Heart left ventricle (tissue), 16 donors: ENCODE measurements around the gene DRD4. TPM values are rescaled to one million over a fixed set of nuclear protein-coding genes. Genes with fewer than 3 reads are reported as not detected.

Experiments
- ATAC-seq, 4 donors: fragments of 200-7000 bp; cut with Tn5 transposase; one replicate each; pipeline ENCODE4 v1.9.1; 2020 to 2022; ENCODE audit warnings: moderate library complexity in 4 of 4, mild to moderate bottlenecking in 3 of 4, moderate number of reproducible peaks in 1 of 4
- DNase-seq, 5 donors: peaks; one replicate each; pipeline ENCODE4 v3.0.0-alpha.2; 2020
- H3K27ac ChIP-seq, 12 donors: fragments of 200-600 bp; sonication (generic) in 4 of 12; one replicate each; pipeline versions ENCODE4 v1.5.0 to v1.8.0; 2016 to 2022; ENCODE audit warnings: mild to moderate bottlenecking in 2 of 12
- H3K27me3 ChIP-seq, 9 donors: fragments of 200-600 bp; sonication (generic) in 2 of 9; one replicate each; pipeline versions ENCODE4 v1.5.1 to v1.8.0; 2016 to 2022; ENCODE audit warnings: mild to moderate bottlenecking in 3 of 9
- H3K36me3 ChIP-seq, 9 donors: fragments of 200-600 bp; sonication (generic) in 2 of 9; one replicate each; pipeline versions ENCODE4 v1.5.0 to v1.8.0; 2018 to 2022; ENCODE audit warnings: mild to moderate bottlenecking in 2 of 9
- H3K4me1 ChIP-seq, 12 donors: fragments of 200-600 bp; sonication (generic) in 4 of 12; one replicate each; pipeline versions ENCODE4 v1.5.0 to v1.8.0; 2016 to 2022; ENCODE audit warnings: mild to moderate bottlenecking in 3 of 12
- H3K4me3 ChIP-seq, 12 donors: fragments of 200-600 bp; sonication (generic) in 4 of 12; one replicate each; pipeline versions ENCODE4 v1.5.0 to v1.8.0; 2017 to 2022; ENCODE audit warnings: mild to moderate bottlenecking in 9 of 12, moderate library complexity in 4 of 12
- H3K9me3 ChIP-seq, 12 donors: fragments of 200-600 bp; sonication (generic) in 4 of 12; one replicate each; pipeline versions ENCODE4 v1.5.0 to v1.8.0; 2016 to 2022; ENCODE audit warnings: mild to moderate bottlenecking in 1 of 12
- POLR2A ChIP-seq, 2 donors: fragments of 450-650 bp; IDR thresholded peaks; one replicate each; pipeline ENCODE4 v1.6.1; 2017; ENCODE audit warnings: antibody characterized with exemption in 2 of 2, mild to moderate bottlenecking in 2 of 2, moderate library complexity in 2 of 2
- WGBS, 4 donors: extraction: QIAGEN DNeasy Blood & Tissue Kit in 2 of 4; methylation state at CpG; one replicate each; pipeline versions ENCODE4 v1.1.5 to v1.1.7; 2013 to 2018; 5-methylcytosine and 5-hydroxymethylcytosine counted together
- intact Hi-C, 10 donors: fragments of 100-400 bp; cut with DNase I; formaldehyde crosslinking; loops; one replicate each; pipeline versions ENCODE4 v1.11.1 to v1.14.2; 2022
- polyA plus RNA-seq, 2 donors: library from polyadenylated mRNA; stranded (reverse); fragments of 200-250 nt; gene quantifications; one replicate each; pipeline ENCODE4 v1.2.3, GENCODE V29; 2013
- total RNA-seq, 9 donors: library from RNA; depleted of rRNA in 2 of 9; stranded (reverse); fragments of >200 nt in 2 of 9; fragmentation: NEBNext Ultra II Directional in 3 of 9; extraction: Animal tissue kit (Norgen Biotek cat#: 25700) in 3 of 9; gene quantifications; one replicate each; pipeline versions ENCODE4 v1.1.0 to v1.2.4, GENCODE V29; 2016 to 2023
- TF ChIP-seq, protein P1 (sequence below), 12 donors: fragments of 200-600 bp; sonication (generic) in 4 of 12; IDR thresholded peaks; one replicate each; pipeline versions ENCODE4 v1.5.0 to v1.8.0; 2018 to 2022; ENCODE audit warnings: antibody characterized with exemption in 12 of 12, mild to moderate bottlenecking in 5 of 12
- donor health status: ischemic (EF 13 %, LVEDD 7.1; RV severe dilation, severe dysfunction).
- donor health status: healthy with polysubstance abuse.
- donor health status: DM: no; HTN: yes; CAD: no.
- donor health status: DM: no; HTN: no; CAD: no.
- donor health status: ischemic (EF 25% LVEDD 6.9; RV normal size, moderate dysfunction).
- donor health status: ischemic (EF 25% LVEDD 5.7; RV mildly dilated, moderate dysfunction).
- donor health status: healthy.
- donor health status: DM: yes; HTN: yes; CAD: no.
- donor health status: ischemic (EF 35%, LVEDD 5.7; RV mildly dilated, moderate dysfunction).
- donor health status: nonischemic (EF 11% LVEDD 7.7; RV severe dilation, severe dysfunction).
- donor health status: DM: yes; HTN: yes; CAD: no.
- donor health status: PGD.
- donor health status: ischemic (EF 29% LVEDD 5.4; RV normal size, mild dysfunction).
- donor health status: nonischemic (EF 23%, LVEDD 6.1; RV moderate dilation, normal function).

Gene DRD4
- total and polyA plus RNA-seq, 11 donors: 0.07 to 1.0 (median 0.29) TPM; not detected in 4

DNA sequence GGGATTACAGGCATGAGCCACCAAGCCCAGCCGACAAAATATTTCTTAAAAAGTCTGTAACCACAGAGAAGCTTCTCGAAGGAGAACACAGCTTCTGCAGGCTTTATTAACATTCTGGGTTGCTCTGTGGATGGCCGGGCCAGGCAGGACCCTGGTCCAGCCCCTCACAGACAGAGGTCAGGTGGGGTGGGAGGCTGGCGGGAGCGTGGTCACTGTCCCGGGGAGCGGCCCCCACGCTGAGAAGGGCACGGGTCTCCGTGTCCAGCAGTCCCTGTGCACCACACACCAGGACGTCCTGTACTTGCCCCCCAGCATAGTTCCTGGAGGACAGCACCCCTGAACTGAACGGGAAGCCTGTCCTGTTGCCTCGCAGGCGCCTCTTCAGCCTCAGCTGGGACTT is 19.4 kb downstream of the DRD4 start:
- no peaks in the 10 kb centered on the region for H3K4me1 ChIP-seq
- no peak for ATAC-seq
- H3K27ac ChIP-seq: no peak overlapping the region
- H3K27me3 ChIP-seq: no peaks in the 10 kb centered on the region
- no peaks in the 10 kb centered on the region for H3K9me3 ChIP-seq
- DNase-seq: no peak
- WGBS, 4 donors: 89 to 95% (median 93%) methylated on average over 7 to 14 of the region's 14 CpGs
- no peak overlapping the region for H3K4me3 ChIP-seq
- TF ChIP-seq, protein P1, sequence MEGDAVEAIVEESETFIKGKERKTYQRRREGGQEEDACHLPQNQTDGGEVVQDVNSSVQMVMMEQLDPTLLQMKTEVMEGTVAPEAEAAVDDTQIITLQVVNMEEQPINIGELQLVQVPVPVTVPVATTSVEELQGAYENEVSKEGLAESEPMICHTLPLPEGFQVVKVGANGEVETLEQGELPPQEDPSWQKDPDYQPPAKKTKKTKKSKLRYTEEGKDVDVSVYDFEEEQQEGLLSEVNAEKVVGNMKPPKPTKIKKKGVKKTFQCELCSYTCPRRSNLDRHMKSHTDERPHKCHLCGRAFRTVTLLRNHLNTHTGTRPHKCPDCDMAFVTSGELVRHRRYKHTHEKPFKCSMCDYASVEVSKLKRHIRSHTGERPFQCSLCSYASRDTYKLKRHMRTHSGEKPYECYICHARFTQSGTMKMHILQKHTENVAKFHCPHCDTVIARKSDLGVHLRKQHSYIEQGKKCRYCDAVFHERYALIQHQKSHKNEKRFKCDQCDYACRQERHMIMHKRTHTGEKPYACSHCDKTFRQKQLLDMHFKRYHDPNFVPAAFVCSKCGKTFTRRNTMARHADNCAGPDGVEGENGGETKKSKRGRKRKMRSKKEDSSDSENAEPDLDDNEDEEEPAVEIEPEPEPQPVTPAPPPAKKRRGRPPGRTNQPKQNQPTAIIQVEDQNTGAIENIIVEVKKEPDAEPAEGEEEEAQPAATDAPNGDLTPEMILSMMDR (IDR thresholded peaks at IDR 0.05): no peak
- no peak for TF ChIP-seq POLR2A (IDR thresholded peaks at IDR 0.05)
- intact Hi-C loops: no loop called here
- H3K36me3 ChIP-seq: peaks cover 0 to 62% (median 27%) of the 10 kb centered on the region in 9 donors

DNA sequence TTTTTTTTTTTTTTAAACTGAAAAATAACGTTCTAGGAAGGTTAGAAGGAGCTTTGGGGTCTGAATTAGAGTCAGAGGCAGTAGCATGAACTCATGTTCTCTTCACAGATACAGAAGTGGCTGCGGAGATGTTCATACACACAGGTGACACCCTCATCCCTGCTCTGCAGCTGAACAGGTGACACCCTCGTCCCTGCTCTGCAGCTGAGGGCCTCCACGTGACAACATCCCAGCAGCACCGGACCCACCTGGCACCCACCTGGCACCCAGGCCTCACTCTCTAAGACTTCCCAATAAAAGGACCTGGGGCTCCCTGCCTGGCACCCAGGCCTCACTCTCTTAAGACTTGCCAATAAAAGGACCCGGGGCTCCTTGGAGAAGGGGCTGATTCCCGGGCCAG is 19.8 kb downstream of the DRD4 start:
- no peak for DNase-seq
- H3K36me3 ChIP-seq: peaks cover 0 to 60% (median 24%) of the 10 kb centered on the region in 9 donors
- intact Hi-C loops: no loop called here
- H3K9me3 ChIP-seq: no peaks in the 10 kb centered on the region
- H3K27ac ChIP-seq: no peak overlapping the region
- no peaks in the 10 kb centered on the region for H3K4me1 ChIP-seq
- WGBS, 4 donors: 90 to 95% (median 90%) methylated on average over 7 of the region's 7 CpGs
- ATAC-seq: no peak
- no peak overlapping the region for H3K4me3 ChIP-seq
- no peaks in the 10 kb centered on the region for H3K27me3 ChIP-seq
- TF ChIP-seq, protein P1 (IDR thresholded peaks at IDR 0.05): no peak
- no peak for TF ChIP-seq POLR2A (IDR thresholded peaks at IDR 0.05)

GRCh38 chr11:657691-658126 is 20.6 kb downstream of the DRD4 start:
- 87 to 90% (median 89%) methylated on average over 13 to 14 of the region's 14 CpGs for WGBS, 4 donors
- Histone ChIP-seq H3K27me3 (no peaks in the 10 kb centered on the region), H3K4me1 (no peaks in the 10 kb centered on the region), H3K36me3 (peaks cover 0 to 59% (median 24%) of the 10 kb centered on the region in 9 donors), H3K9me3 (no peaks in the 10 kb centered on the region), H3K4me3 (no peak overlapping the region), H3K27ac (no peak overlapping the region)
- intact Hi-C loops: no loop called here
- no peak for DNase-seq
- no peak for ATAC-seq
- TF ChIP-seq, protein P1 (IDR thresholded peaks at IDR 0.05): no peak
- no peak for TF ChIP-seq POLR2A (IDR thresholded peaks at IDR 0.05)

DNA sequence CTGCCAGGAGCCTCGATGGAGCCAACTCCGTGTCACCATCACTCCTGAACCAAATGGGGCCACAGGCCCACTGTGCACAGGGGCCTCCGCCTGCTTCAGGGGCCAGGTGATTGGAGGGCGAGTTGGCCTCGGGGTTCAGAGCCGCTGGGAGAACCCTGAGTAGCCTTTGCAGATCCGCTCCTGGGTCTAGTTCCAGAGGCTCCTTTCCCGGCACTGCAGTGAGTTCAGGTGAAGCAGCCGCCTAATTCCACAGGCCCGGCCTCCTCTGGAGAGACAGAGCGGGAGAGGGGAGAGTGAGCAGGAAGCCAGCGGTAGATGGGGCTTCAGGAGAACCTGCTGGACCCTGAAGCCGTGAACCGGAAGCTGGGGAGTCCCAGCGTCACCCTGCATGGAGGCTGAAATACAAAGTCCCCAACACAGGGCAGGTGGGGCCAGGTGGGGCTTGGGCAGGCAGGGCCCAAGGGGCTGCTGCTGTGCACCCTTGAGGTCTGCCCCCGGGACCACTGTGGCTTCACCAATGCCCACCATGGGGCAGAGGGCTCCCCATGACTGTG is 22.5 kb downstream of the DRD4 start:
- no peak for DNase-seq
- Histone ChIP-seq H3K27ac (no peak overlapping the region), H3K27me3 (no peaks in the 10 kb centered on the region), H3K9me3 (no peaks in the 10 kb centered on the region), H3K36me3 (peaks cover 0 to 69% (median 26%) of the 10 kb centered on the region in 9 donors), H3K4me1 (no peaks in the 10 kb centered on the region), H3K4me3 (no peak overlapping the region)
- WGBS, 4 donors: 89 to 96% (median 92%) methylated on average over 15 to 16 of the region's 16 CpGs
- intact Hi-C loops: loop anchor here in 5 of 10 donors (5.0 to 10.0 kb wide), 3 partner anchors 63 to 68 kb away; no protein-coding TSS in a partner anchor
- TF ChIP-seq POLR2A (IDR thresholded peaks at IDR 0.05): no peak
- TF ChIP-seq, protein P1 (IDR thresholded peaks at IDR 0.05): no peak
- no peak for ATAC-seq
